Fibroblast of skin of right quadriceps (primary cell): ENCODE data around the gene GGN.
A peak's percentile ranks its signal among the peaks of the same experiment; 100 is the strongest.
"Not testable (repeated sequence)": the region's sequence is repeated elsewhere in the genome, so short reads cannot be mapped to it uniquely, and the experiment has no call there.

Source experiments
- DNase-seq: peaks from one replicate; pipeline ENCODE4 v3.0.0-alpha.2; 2013

Gene GGN

GRCh38 chr19:38386300-38386970 lies 1.4 kb downstream of the GGN start:
- DNase-seq: no peak

- no peak for DNase-seq
Observed at GRCh38 chr19:38385804-38386257, 2.0 kb downstream of the GGN start.

- DNase-seq: no peak
Observed at GRCh38 chr19:38385057-38385803, 2.6 kb downstream of the GGN start.

GRCh38 chr19:38384209-38385027 lies 3.4 kb downstream of the GGN start:
- peak; percentile 28 for DNase-seq

GRCh38 chr19:38383743-38384142 lies 4.1 kb downstream of the GGN start:
- no peak for DNase-seq

- DNase-seq: no peak
Observed at GRCh38 chr19:38383184-38383583, 4.7 kb downstream of the GGN start.

GRCh38 chr19:38381138-38381537 lies 6.7 kb downstream of the GGN start:
- DNase-seq: no peak

- DNase-seq: no peak
Observed at GRCh38 chr19:38378866-38379265, 9.0 kb downstream of the GGN start.

- no peak for DNase-seq
Observed at GRCh38 chr19:38377052-38377451, 10.8 kb downstream of the GGN start.

GRCh38 chr19:38376576-38376975 lies 11.3 kb downstream of the GGN start:
- no peak for DNase-seq

GRCh38 chr19:38375748-38376147 lies 12.1 kb downstream of the GGN start:
- DNase-seq: peak; percentile 21

- no peak for DNase-seq
Observed at GRCh38 chr19:38375098-38375493, 12.7 kb downstream of the GGN start.

GRCh38 chr19:38374332-38375097 lies 13.3 kb downstream of the GGN start, which contains the start of gene PSMD8:
TSS of gene PSMD8 (plus strand) at chr19:38374571. CDS start at chr19:38374602, 31 bp downstream.
- peak; percentile 98 for DNase-seq

- DNase-seq: no peak
Observed at GRCh38 chr19:38373907-38374331, 13.9 kb downstream of the GGN start.

- DNase-seq: no peak
Observed at GRCh38 chr19:38371081-38371480, 16.8 kb downstream of the GGN start.

- no peak for DNase-seq
Observed at GRCh38 chr19:38370299-38370698, 17.5 kb downstream of the GGN start.

GRCh38 chr19:38369584-38369983 lies 18.2 kb downstream of the GGN start:
- no peak for DNase-seq

GRCh38 chr19:38367041-38367440 lies 20.8 kb downstream of the GGN start:
- no peak for DNase-seq

GRCh38 chr19:38362946-38363688 lies 24.7 kb downstream of the GGN start:
- not testable (repeated sequence) for DNase-seq

- peak; percentile 41 for DNase-seq
Observed at GRCh38 chr19:38362076-38362945, 25.5 kb downstream of the GGN start.

- peak; percentile 55 for DNase-seq
Observed at GRCh38 chr19:38361633-38362075, 26.2 kb downstream of the GGN start.
